ENCODE data around the gene PHF1. TPM values are rescaled to one million over a fixed set of nuclear protein-coding genes. Genes with fewer than 3 reads are reported as not detected.

The PHF1 gene
- total RNA-seq, 2 experiments from 2014 or later, result 32.4 to 42.3 TPM

DNA sequence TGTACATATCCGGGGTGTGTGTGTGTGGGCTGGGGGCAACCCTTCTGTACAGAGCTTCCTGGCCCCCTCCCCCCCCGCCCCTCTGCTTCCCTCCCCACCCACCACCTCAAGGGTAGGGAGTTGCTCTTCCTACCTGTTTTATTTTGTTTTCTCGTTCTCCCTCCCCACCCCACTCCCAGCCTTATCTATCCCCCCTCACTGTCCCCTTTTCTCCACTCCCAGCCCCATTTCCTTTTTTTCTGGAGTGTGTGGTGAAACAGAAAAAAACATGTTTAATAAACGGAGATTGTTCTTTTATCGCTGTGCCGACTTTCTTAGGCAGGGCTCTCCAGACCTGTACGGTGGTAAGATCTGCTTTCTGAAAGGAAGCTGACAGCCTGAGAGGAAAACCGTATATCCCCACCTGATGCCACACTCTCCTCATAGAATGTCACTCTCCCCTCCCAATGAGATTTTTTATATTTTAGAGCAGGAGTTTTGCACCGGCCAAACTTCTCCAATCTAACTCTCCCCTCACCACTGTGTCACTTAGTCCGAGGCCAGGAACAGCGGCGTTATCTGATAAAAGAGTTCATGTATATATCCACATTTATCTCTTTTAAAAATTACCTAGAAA, 42.7 kb downstream of the PHF1 start:
- Mint-ChIP-seq H3K27me3 (no peaks in the 10 kb centered on the region), H3K4me1 (ENCODE audit: low read depth) (peaks cover 34% of the 10 kb centered on the region), H3K9me3 (no peaks in the 10 kb centered on the region), H3K4me3 (peak overlapping the region; percentile 92), H3K27ac (peak overlapping the region; percentile 74), H3K36me3 (peaks cover 28% of the 10 kb centered on the region)
- no peak for DNase-seq
- ChIA-PET CTCF (interaction anchor here (0.9 to 2.4 kb wide), 8 partner anchors 8 to 257 kb away, joined by 3 to 7 read pairs (median 6); no protein-coding TSS in a partner anchor), POLR2A (interaction anchor here (0.7 to 2.2 kb wide), 7 partner anchors 12 to 130 kb away, joined by 3 to 13 read pairs (median 6); partner anchors contain the start of gene CUTA)
- intact Hi-C loops (cut with micrococcal nuclease), result loop anchor here (1.0 to 2.0 kb wide), 4 partner anchors 23 to 126 kb away; no protein-coding TSS in a partner anchor

DNA sequence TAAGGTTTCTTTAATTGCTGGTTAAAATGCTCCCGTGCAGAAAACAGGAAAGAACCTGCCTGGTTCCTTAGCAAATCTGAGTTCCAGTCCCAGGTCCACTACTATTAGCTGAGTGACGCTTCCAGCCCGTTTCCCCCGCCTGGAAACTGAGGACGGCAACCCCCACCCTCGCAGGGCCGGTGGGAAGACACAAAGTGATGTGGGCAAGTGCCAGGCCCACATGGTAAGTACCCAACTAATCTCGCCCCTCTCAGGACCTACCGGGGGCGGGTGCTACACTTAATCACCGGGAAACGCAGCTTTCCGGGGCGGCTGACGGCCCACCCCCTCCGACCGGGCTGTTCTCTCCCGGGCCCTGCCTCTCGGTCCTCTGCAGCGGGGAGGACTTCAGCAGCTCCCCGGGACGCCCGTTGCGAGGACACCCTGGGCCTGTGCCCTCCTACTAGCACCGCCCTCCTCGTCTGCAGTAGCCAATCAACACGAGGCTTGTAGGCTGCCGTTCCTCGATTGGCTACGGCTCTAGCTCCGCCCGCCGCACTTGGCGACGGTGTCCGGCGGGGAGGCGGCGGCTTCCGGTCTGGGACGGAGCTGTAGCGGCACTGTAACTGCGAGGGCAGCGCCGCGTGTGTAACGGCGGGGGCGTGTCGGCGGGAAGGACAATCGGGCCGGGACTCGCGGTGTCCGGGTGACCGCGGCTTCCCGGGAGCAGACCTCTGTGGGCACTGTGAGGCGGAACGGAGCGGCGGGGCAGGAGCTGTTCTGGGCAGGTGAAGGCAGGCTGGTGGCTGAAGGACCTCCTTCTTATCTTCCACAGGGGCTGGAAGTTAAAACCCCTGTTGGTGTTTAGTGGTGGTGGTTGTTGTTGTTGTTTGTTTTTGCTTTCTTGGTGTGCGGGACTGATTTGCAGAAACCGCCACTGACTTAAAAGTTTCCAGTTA, 43.5 kb downstream of the PHF1 start, which contains the start of gene ZBTB9:
ZBTB9 (plus strand) TSS at position 568 of the 938 bp plus-strand sequence. CDS start 525 bp downstream, outside the sequence.
- DNase-seq, result peak; percentile 97
- Mint-ChIP-seq H3K4me1 (ENCODE audit: low read depth) (peaks cover 34% of the 10 kb centered on the region), H3K4me3 (peak within 1 kb of the TSS; percentile 92), H3K9me3 (no peaks in the 10 kb centered on the region), H3K27me3 (no peaks in the 10 kb centered on the region), H3K36me3 (peaks cover 24% of the 10 kb centered on the region), H3K27ac (peak within 1 kb of the TSS; percentile 74)
- CTCF ChIA-PET, result interaction anchor here (0.6 to 2.4 kb wide), 12 partner anchors 9 to 317 kb away, joined by 3 to 7 read pairs (median 4); partner anchors contain the start of gene ZBTB22
- intact Hi-C loops (cut with micrococcal nuclease), result loop anchor here (1.0 to 2.0 kb wide), 4 partner anchors 23 to 125 kb away; no protein-coding TSS in a partner anchor
- POLR2A ChIA-PET, result interaction anchor here (0.7 to 2.2 kb wide), 15 partner anchors 8 to 257 kb away, joined by 3 to 13 read pairs (median 4); partner anchors contain the start of genes CUTA, KIFC1, RPS18 and UQCC2

DNA sequence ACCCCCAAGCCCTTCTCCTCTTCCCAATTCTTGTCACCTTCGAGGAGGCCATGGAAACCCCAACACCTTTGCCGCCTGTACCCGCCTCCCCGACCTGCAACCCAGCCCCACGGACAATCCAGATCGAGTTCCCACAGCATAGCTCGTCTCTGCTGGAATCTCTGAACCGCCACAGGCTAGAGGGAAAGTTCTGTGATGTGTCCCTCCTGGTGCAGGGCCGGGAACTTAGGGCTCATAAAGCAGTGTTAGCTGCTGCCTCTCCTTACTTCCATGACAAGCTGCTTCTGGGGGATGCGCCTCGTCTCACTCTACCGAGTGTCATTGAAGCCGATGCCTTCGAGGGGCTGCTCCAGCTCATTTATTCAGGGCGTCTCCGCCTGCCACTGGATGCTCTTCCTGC, 44.2 kb downstream of the PHF1 start:
- Mint-ChIP-seq H3K4me3 (peak overlapping the region; percentile 92), H3K27ac (peak overlapping the region; percentile 74), H3K9me3 (no peaks in the 10 kb centered on the region), H3K27me3 (no peaks in the 10 kb centered on the region), H3K4me1 (ENCODE audit: low read depth) (peaks cover 34% of the 10 kb centered on the region), H3K36me3 (peaks cover 24% of the 10 kb centered on the region)
- no peak for DNase-seq
- ChIA-PET POLR2A (interaction anchor here (0.7 to 2.2 kb wide), 11 partner anchors 9 to 257 kb away, joined by 3 to 13 read pairs (median 4); partner anchors contain the start of genes CUTA, KIFC1, RPS18 and UQCC2), CTCF (interaction anchor here (1.1 to 2.4 kb wide), 5 partner anchors 29 to 316 kb away, joined by 3 to 7 read pairs (median 7); no protein-coding TSS in a partner anchor)
- intact Hi-C loops (cut with micrococcal nuclease), result loop anchor here (2.0 kb wide), 2 partner anchors 24 to 116 kb away; no protein-coding TSS in a partner anchor

DNA sequence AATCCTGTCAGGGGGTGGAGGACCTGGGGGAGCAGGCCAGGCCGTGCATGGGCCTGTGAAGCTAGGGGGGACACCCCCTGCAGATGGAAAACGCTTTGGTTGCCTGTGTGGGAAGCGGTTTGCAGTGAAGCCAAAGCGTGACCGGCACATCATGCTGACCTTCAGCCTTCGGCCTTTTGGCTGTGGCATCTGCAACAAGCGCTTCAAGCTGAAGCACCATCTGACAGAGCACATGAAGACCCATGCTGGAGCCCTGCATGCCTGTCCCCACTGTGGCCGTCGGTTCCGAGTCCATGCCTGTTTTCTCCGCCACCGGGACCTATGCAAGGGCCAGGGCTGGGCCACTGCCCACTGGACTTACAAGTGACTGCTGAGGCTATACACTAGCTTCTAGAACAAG, 45.3 kb downstream of the PHF1 start:
- H3K36me3 Mint-ChIP-seq, result peaks cover 24% of the 10 kb centered on the region
- H3K4me3 Mint-ChIP-seq, result peak overlapping the region; percentile 8
- H3K27ac Mint-ChIP-seq, result no peak overlapping the region
- ChIA-PET POLR2A (no interaction called here), CTCF (no interaction called here)
- H3K27me3 Mint-ChIP-seq, result no peaks in the 10 kb centered on the region
- no peaks in the 10 kb centered on the region for H3K9me3 Mint-ChIP-seq
- no peak for DNase-seq
- intact Hi-C loops (cut with micrococcal nuclease), result no loop called here
- peaks cover 34% of the 10 kb centered on the region for H3K4me1 Mint-ChIP-seq (ENCODE audit: low read depth)

DNA sequence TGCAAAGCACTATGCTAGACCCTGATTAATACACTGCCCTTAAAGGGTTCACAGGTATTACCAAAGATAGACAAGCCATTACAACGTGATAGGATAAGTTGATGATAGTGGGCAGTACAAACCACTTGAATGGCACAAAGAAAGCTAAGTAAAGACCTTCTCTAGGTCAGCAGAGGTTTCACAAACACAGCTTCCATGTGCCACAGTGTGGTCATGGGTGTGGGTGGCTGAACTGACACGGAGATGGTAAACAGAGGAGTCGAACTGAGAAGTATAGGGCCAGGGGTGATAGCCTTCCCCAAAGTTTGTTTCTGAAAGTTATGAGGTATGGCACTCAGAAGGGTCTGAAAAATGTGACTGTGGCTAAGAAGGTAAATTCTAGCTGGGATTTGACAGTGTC, 47.9 kb downstream of the PHF1 start:
- Mint-ChIP-seq H3K4me1 (ENCODE audit: low read depth) (peaks cover 25% of the 10 kb centered on the region), H3K27me3 (no peaks in the 10 kb centered on the region), H3K27ac (no peak overlapping the region), H3K9me3 (no peaks in the 10 kb centered on the region), H3K4me3 (no peak overlapping the region), H3K36me3 (peaks cover 21% of the 10 kb centered on the region)
- CTCF ChIA-PET, result interaction anchor here (0.9 kb wide), 1 partner anchor 242 kb away, joined by 4 read pairs; no protein-coding TSS in a partner anchor
- POLR2A ChIA-PET, result no interaction called here
- DNase-seq, result no peak
- intact Hi-C loops (cut with micrococcal nuclease), result no loop called here

DNA sequence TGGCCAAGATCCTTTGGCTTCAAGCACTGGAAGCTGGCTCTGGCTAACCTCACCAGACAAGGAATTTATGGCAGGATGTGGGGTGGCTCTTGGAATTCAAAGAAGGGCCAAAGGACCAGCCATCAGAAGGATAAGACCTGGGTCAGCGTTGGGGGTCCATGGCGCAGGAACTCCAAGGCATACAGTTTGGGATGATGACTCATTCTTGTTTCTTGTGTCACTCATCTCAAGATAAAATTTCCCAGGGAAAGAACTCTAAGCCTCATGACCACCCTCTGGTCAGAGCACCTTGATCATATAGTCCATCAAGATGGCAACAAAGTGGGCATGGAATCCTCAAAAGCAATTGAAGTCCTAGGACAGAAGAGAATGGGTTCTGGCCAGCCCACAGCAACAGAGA, 48.4 kb downstream of the PHF1 start:
- H3K27ac Mint-ChIP-seq, result no peak overlapping the region
- POLR2A ChIA-PET, result no interaction called here
- no peaks in the 10 kb centered on the region for H3K27me3 Mint-ChIP-seq
- H3K9me3 Mint-ChIP-seq, result no peaks in the 10 kb centered on the region
- H3K36me3 Mint-ChIP-seq, result peaks cover 21% of the 10 kb centered on the region
- no peak for DNase-seq
- no peak overlapping the region for H3K4me3 Mint-ChIP-seq
- CTCF ChIA-PET, result interaction anchor here (0.9 kb wide), 1 partner anchor 241 kb away, joined by 4 read pairs; no protein-coding TSS in a partner anchor
- intact Hi-C loops (cut with micrococcal nuclease), result no loop called here
- peaks cover 24% of the 10 kb centered on the region for H3K4me1 Mint-ChIP-seq (ENCODE audit: low read depth)

Small RNAs within 50 kb of the gene (microRNA-seq; reads per million reads assigned to microRNA genes)
- not detected for gene MIR5004 (ENCODE audit: borderline microRNAs expressed, borderline number of aligned reads, borderline replicate concordance)

Other genes with a start within 250 kb of the PHF1 start
- 1 to 10 TPM in 1 of 2 experiments, under 1 TPM in 1; 0.69 to 1.0 TPM for gene COL11A2, start 218.5 kb upstream of the PHF1 start, total RNA-seq
- 10 to 100 TPM; 40.9 to 41.4 TPM for gene RXRB, start 210.3 kb upstream of the PHF1 start, total RNA-seq
- 10 to 100 TPM; 42.0 to 45.7 TPM for gene SLC39A7, start 210.1 kb upstream of the PHF1 start, total RNA-seq
- gene HSD17B8, start 206.4 kb upstream of the PHF1 start, total RNA-seq, result 10 to 100 TPM; 35.3 to 36.1 TPM
- gene RING1, start 202.5 kb upstream of the PHF1 start, total RNA-seq, result 10 to 100 TPM; 25.4 to 28.4 TPM
- 10 to 100 TPM; 32.7 to 33.7 TPM for gene VPS52, start 139.1 kb upstream of the PHF1 start, total RNA-seq
- gene RPS18, start 138.9 kb upstream of the PHF1 start, total RNA-seq, result 1,000 to 10,000 TPM; 4,372 to 4,391 TPM
- gene B3GALT4, start 133.9 kb upstream of the PHF1 start, total RNA-seq, result 1 to 10 TPM; 5.9 to 6.7 TPM
- 10 to 100 TPM; 59.4 to 60.7 TPM for gene WDR46, start 121.8 kb upstream of the PHF1 start, total RNA-seq
- gene PFDN6, start 121.4 kb upstream of the PHF1 start, total RNA-seq, result 10 to 100 TPM; 78.5 to 90.9 TPM
- gene RGL2, start 112.1 kb upstream of the PHF1 start, total RNA-seq, result 10 to 100 TPM; 24.6 to 26.0 TPM
- gene TAPBP, start 96.9 kb upstream of the PHF1 start, total RNA-seq, result 100 to 1,000 TPM; 202 to 213 TPM
- 10 to 100 TPM; 11.0 to 12.1 TPM for gene ZBTB22, start 93.3 kb upstream of the PHF1 start, total RNA-seq
- 10 to 100 TPM; 60.5 to 64.1 TPM for gene DAXX, start 88.1 kb upstream of the PHF1 start, total RNA-seq
- gene KIFC1, start 19.2 kb upstream of the PHF1 start, total RNA-seq, result 100 to 1,000 TPM in 1 of 2 experiments, 10 to 100 TPM in 1; 94.6 to 103 TPM
- gene CUTA, start 7.1 kb downstream of the PHF1 start, total RNA-seq, result 100 to 1,000 TPM; 190 to 198 TPM
- gene SYNGAP1, start 9.1 kb downstream of the PHF1 start, total RNA-seq, result 10 to 100 TPM; 34.3 to 35.8 TPM
- gene ZBTB9, start 43.6 kb downstream of the PHF1 start, total RNA-seq, result 10 to 100 TPM in 1 of 2 experiments, 1 to 10 TPM in 1; 9.7 to 10.1 TPM
- 10 to 100 TPM; 56.3 to 57.7 TPM for gene BAK1, start 169.3 kb downstream of the PHF1 start, total RNA-seq
- gene ITPR3, start 210.3 kb downstream of the PHF1 start, total RNA-seq, result 10 to 100 TPM; 41.6 to 45.6 TPM